DND-41 (cell line): Measurements from ENCODE around the gene C10orf105.

ENCODE experiments used
- ATAC-seq: fragments of 200-7000 bp; cut with Tn5 transposase; 3 replicates; pipeline ENCODE4 v1.9.1; 2021; ENCODE audit warnings: low read depth; ENCODE audit not compliant: insufficient read depth
- DNase-seq: peaks from one replicate; pipeline ENCODE4 v3.0.0-alpha.2; 2020
- H2AFZ ChIP-seq: 2 replicates; pipeline ENCODE4 v1.6.0; 2012; ENCODE audit warnings: low read depth, low read length
- H3K27ac ChIP-seq: 2 replicates; pipeline ENCODE4 v1.5.1; 2012; ENCODE audit warnings: low read length, inconsistent platforms
- H3K27me3 ChIP-seq: fragments of 200-600 bp; sonication (generic); 2 replicates; pipeline ENCODE4 v1.6.0; 2012; ENCODE audit warnings: low read length, mild to moderate bottlenecking, inconsistent platforms; ENCODE audit not compliant: insufficient read depth, poor library complexity
- H3K36me3 ChIP-seq: 2 replicates; pipeline ENCODE4 v1.5.1; 2012; ENCODE audit warnings: low read length, inconsistent platforms; ENCODE audit not compliant: insufficient read depth
- H3K4me1 ChIP-seq: 2 replicates; pipeline ENCODE4 v1.5.1; 2012; ENCODE audit warnings: mild to moderate bottlenecking, low read length; ENCODE audit not compliant: insufficient read depth
- H3K4me2 ChIP-seq: 2 replicates; pipeline ENCODE4 v1.6.0; 2012; ENCODE audit warnings: mild to moderate bottlenecking, moderate library complexity, low read length, inconsistent platforms; ENCODE audit not compliant: insufficient read depth
- H3K4me3 ChIP-seq, 2 experiments: fragments of 200-600 bp in 1 of 2; shearing (Covaris generic) in 1 of 2; 2 replicates each; pipeline ENCODE4 v1.5.1; 2012 to 2016; ENCODE audit warnings: inconsistent platforms in 2 of 2, low read length in 2 of 2, mild to moderate bottlenecking in 2 of 2, low read depth in 1 of 2, moderate library complexity in 1 of 2
- H3K79me2 ChIP-seq: 2 replicates; pipeline ENCODE4 v1.6.0; 2012; ENCODE audit warnings: low read length, inconsistent platforms; ENCODE audit not compliant: insufficient read depth
- H3K9ac ChIP-seq: 2 replicates; pipeline ENCODE4 v1.6.0; 2012; ENCODE audit warnings: low read depth, mild to moderate bottlenecking, inconsistent platforms, low read length, moderate library complexity
- H3K9me3 ChIP-seq: 2 replicates; pipeline ENCODE4 v1.5.1; 2012; ENCODE audit warnings: low read length, moderate library complexity, mild to moderate bottlenecking, inconsistent platforms; ENCODE audit not compliant: insufficient read depth, severe bottlenecking
- H4K20me1 ChIP-seq: 2 replicates; pipeline ENCODE4 v1.6.0; 2012; ENCODE audit warnings: low read length; ENCODE audit not compliant: insufficient read depth
- CTCF ChIP-seq: IDR thresholded peaks from 2 replicates; pipeline ENCODE4 v1.5.1; 2012; ENCODE audit warnings: borderline replicate concordance, low read length, moderate library complexity, mild to moderate bottlenecking; ENCODE audit not compliant: poor library complexity, severe bottlenecking; ENCODE audit errors: extremely low read depth
- EZH2 ChIP-seq: IDR thresholded peaks from 3 replicates; pipeline ENCODE4 v1.6.1; 2012; ENCODE audit warnings: borderline replicate concordance, low read depth, mild to moderate bottlenecking, moderate library complexity, low read length, inconsistent platforms; ENCODE audit not compliant: severe bottlenecking

The C10orf105 gene

GRCh38 chr10:71713135-71714030, 6.2 kb downstream of the C10orf105 start:
- no peak overlapping the region for H3K9ac ChIP-seq
- H3K4me2 ChIP-seq: no peak overlapping the region
- no peak overlapping the region for H3K4me3 ChIP-seq
- peaks cover 23% of the 10 kb centered on the region for H3K4me1 ChIP-seq
- H4K20me1 ChIP-seq: no peaks in the 10 kb centered on the region
- H3K27ac ChIP-seq: peak overlapping the region; percentile 27; the same call in 1 of the 2 replicates
- no peaks in the 10 kb centered on the region for H3K79me2 ChIP-seq
- peak overlapping the region; percentile 51 for H2AFZ ChIP-seq
- DNase-seq: no peak
- H3K9me3 ChIP-seq: no peaks in the 10 kb centered on the region
- no peaks in the 10 kb centered on the region for H3K27me3 ChIP-seq
- H3K36me3 ChIP-seq: no peaks in the 10 kb centered on the region
- TF ChIP-seq EZH2 (no peak), CTCF (no peak)
- peak; percentile 59 for ATAC-seq

- H3K27ac ChIP-seq: 0 out of 2 replicates have a peak overlapping the region, but pooled peaks have one; percentile 27
- no peak for DNase-seq
- TF ChIP-seq EZH2: no peak
- no peak for TF ChIP-seq CTCF
- no peak overlapping the region for H3K4me3 ChIP-seq
- H2AFZ ChIP-seq: no peak overlapping the region
- H3K27me3 ChIP-seq: no peaks in the 10 kb centered on the region
- no peak for ATAC-seq
- H3K36me3 ChIP-seq: no peaks in the 10 kb centered on the region
- peaks cover 23% of the 10 kb centered on the region for H3K4me1 ChIP-seq
- no peaks in the 10 kb centered on the region for H3K79me2 ChIP-seq
- H3K9ac ChIP-seq: no peak overlapping the region
- H3K4me2 ChIP-seq: no peak overlapping the region
- H4K20me1 ChIP-seq: no peaks in the 10 kb centered on the region
- no peaks in the 10 kb centered on the region for H3K9me3 ChIP-seq
Measured at GRCh38 chr10:71712572-71713134, 6.9 kb downstream of the C10orf105 start.

GRCh38 chr10:71712170-71712569, 7.4 kb downstream of the C10orf105 start:
- H3K27ac ChIP-seq: no peak overlapping the region
- no peak overlapping the region for H3K4me2 ChIP-seq
- TF ChIP-seq EZH2 (no peak), CTCF (no peak)

More at GRCh38 chr10:71712170-71712569, 7.4 kb downstream of the C10orf105 start:
- no peaks in the 10 kb centered on the region for H3K36me3 ChIP-seq
- no peaks in the 10 kb centered on the region for H3K27me3 ChIP-seq
- H3K79me2 ChIP-seq: no peaks in the 10 kb centered on the region
- H4K20me1 ChIP-seq: no peaks in the 10 kb centered on the region
- no peak for DNase-seq
- no peak overlapping the region for H3K9ac ChIP-seq
- no peak for ATAC-seq
- H3K4me3 ChIP-seq: no peak overlapping the region
- H2AFZ ChIP-seq: no peak overlapping the region
- H3K9me3 ChIP-seq: no peaks in the 10 kb centered on the region
- H3K4me1 ChIP-seq: peaks cover 20% of the 10 kb centered on the region
